ENCODE results near the gene GIT1. TPM values are rescaled to one million over a fixed set of nuclear protein-coding genes. Genes with fewer than 3 reads are reported as not detected.

The GIT1 gene
- total RNA-seq, result 53.1 TPM
- long read RNA-seq, transcript GIT1-201 (20 exons, 3,768 nt), result major isoform, 27 of 95 reads
- long read RNA-seq, partial matches to known transcripts, result 20 of 95 reads
- long read RNA-seq, other reads (novel, unspliced or antisense), result 45 of 95 reads

- Histone ChIP-seq H3K36me3 (no peaks in the 10 kb centered on the region), H3K4me1 (peaks cover 79% of the 10 kb centered on the region), H3K9me3 (no peaks in the 10 kb centered on the region), H3K27me3 (ENCODE audit: low read depth) (no peaks in the 10 kb centered on the region), H3K4me3 (peak within 1 kb of the TSS; percentile 90), H3K27ac (peak within 1 kb of the TSS; percentile 84)
- TF ChIP-seq CTCF (IDR thresholded peaks at IDR 0.05), result no peak
- intact Hi-C loops (cut with DNase I), result no loop called here
- peak; percentile 88 to 89 for ATAC-seq
- peak; percentile 90 for DNase-seq
Measured at GRCh38 chr17:29589524-29590410, at the start of gene GIT1. Gene GIT1 (minus strand): TSS chr17:29589648. CDS start chr17:29589378, 270 bp downstream.

GRCh38 chr17:29633886-29634285, 44.4 kb upstream of the GIT1 start:
- H3K27me3 ChIP-seq (ENCODE audit: low read depth), result no peaks in the 10 kb centered on the region
- H3K36me3 ChIP-seq, result peaks cover 87% of the 10 kb centered on the region

GRCh38 chr17:29630630-29631193, 41.3 kb upstream of the GIT1 start:
- ATAC-seq (no peak), DNase-seq (no peak)
- intact Hi-C loops (cut with DNase I), result no loop called here
- H3K4me3 ChIP-seq, result no peak overlapping the region
- H3K4me1 ChIP-seq, result peaks cover 3% of the 10 kb centered on the region
- H3K36me3 ChIP-seq, result peaks cover 77% of the 10 kb centered on the region
- no peak overlapping the region for H3K27ac ChIP-seq
- H3K27me3 ChIP-seq (ENCODE audit: low read depth), result no peaks in the 10 kb centered on the region
- TF ChIP-seq CTCF (IDR thresholded peaks at IDR 0.05), result no peak
- H3K9me3 ChIP-seq, result no peaks in the 10 kb centered on the region

More at GRCh38 chr17:29633886-29634285, 44.4 kb upstream of the GIT1 start:
- H3K4me1 ChIP-seq, result peaks cover 5% of the 10 kb centered on the region
- H3K27ac ChIP-seq, result no peak overlapping the region
- TF ChIP-seq CTCF (IDR thresholded peaks at IDR 0.05), result no peak
- no peaks in the 10 kb centered on the region for H3K9me3 ChIP-seq
- ATAC-seq (no peak), DNase-seq (no peak)
- no peak overlapping the region for H3K4me3 ChIP-seq
- intact Hi-C loops (cut with DNase I), result no loop called here

- TF ChIP-seq CTCF (IDR thresholded peaks at IDR 0.05), result no peak
- DNase-seq (no peak), ATAC-seq (no peak)
- Histone ChIP-seq H3K4me3 (no peak overlapping the region), H3K9me3 (no peaks in the 10 kb centered on the region), H3K27me3 (ENCODE audit: low read depth) (no peaks in the 10 kb centered on the region), H3K36me3 (peaks cover 68% of the 10 kb centered on the region), H3K27ac (no peak overlapping the region), H3K4me1 (peaks cover 3% of the 10 kb centered on the region)
- intact Hi-C loops (cut with DNase I), result no loop called here
Measured at GRCh38 chr17:29629839-29630238, 40.4 kb upstream of the GIT1 start.

- ATAC-seq (no peak), DNase-seq (no peak)
- TF ChIP-seq CTCF (IDR thresholded peaks at IDR 0.05), result no peak
- H3K36me3 ChIP-seq, result peaks cover 56% of the 10 kb centered on the region
- H3K4me1 ChIP-seq, result peaks cover 3% of the 10 kb centered on the region
- no peaks in the 10 kb centered on the region for H3K27me3 ChIP-seq (ENCODE audit: low read depth)
- no peak overlapping the region for H3K27ac ChIP-seq
- no peaks in the 10 kb centered on the region for H3K9me3 ChIP-seq
- intact Hi-C loops (cut with DNase I), result no loop called here
- no peak overlapping the region for H3K4me3 ChIP-seq
Measured at GRCh38 chr17:29628644-29629043, 39.2 kb upstream of the GIT1 start.

All from lower lobe of right lung (tissue), 2 donors.